Neuron (in vitro differentiated cells): ENCODE results near the gene PTGER4.
"Not testable (repeated sequence)": the region's sequence is repeated elsewhere in the genome, so short reads cannot be mapped to it uniquely, and the experiment has no call there.

Source experiments
- H2AFZ ChIP-seq: one replicate; pipeline ENCODE4 v1.6.1; 2013; ENCODE audit warnings: low read depth, mild to moderate bottlenecking, inconsistent platforms, low read length, moderate library complexity
- H3K27me3 ChIP-seq: one replicate; pipeline ENCODE4 v1.6.1; 2013; ENCODE audit warnings: low read length; ENCODE audit not compliant: insufficient read depth
- H3K36me3 ChIP-seq: one replicate; pipeline ENCODE4 v1.6.1; 2013; ENCODE audit warnings: low read length; ENCODE audit not compliant: insufficient read depth
- H3K4me1 ChIP-seq: one replicate; pipeline ENCODE4 v1.6.1; 2013; ENCODE audit warnings: low read length; ENCODE audit not compliant: insufficient read depth
- H3K4me3 ChIP-seq: 2 replicates; pipeline ENCODE4 v1.5.1; 2013; ENCODE audit warnings: mild to moderate bottlenecking, low read length, moderate library complexity
- H3K9me3 ChIP-seq: one replicate; pipeline ENCODE4 v1.6.1; 2013; ENCODE audit warnings: low read length

The PTGER4 gene

DNA sequence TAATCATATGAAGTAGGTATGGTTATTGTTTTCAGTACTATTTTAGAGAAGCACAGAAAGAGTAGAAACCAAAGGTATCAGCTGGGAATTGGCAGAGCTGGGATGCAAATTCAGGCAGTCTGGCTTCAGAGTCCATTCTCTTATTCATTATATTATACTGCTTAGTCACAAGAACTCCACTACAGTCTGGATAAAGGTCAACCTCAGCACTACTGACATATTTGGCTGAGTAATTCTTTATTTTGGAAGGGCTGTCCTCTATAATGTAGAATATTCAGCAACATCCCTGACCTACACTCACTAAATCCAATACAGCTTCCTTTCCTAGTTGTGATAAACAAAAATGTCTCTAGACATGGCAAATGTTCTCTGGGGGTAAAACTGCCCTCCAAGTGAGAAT, 37.6 kb downstream of the PTGER4 start:
- Histone ChIP-seq H3K36me3 (peaks cover 13% of the 10 kb centered on the region), H3K4me3 (no peak overlapping the region), H3K27me3 (no peaks in the 10 kb centered on the region), H3K4me1 (no peaks in the 10 kb centered on the region), H2AFZ (no peak overlapping the region), H3K9me3 (peaks cover 14% of the 10 kb centered on the region)

DNA sequence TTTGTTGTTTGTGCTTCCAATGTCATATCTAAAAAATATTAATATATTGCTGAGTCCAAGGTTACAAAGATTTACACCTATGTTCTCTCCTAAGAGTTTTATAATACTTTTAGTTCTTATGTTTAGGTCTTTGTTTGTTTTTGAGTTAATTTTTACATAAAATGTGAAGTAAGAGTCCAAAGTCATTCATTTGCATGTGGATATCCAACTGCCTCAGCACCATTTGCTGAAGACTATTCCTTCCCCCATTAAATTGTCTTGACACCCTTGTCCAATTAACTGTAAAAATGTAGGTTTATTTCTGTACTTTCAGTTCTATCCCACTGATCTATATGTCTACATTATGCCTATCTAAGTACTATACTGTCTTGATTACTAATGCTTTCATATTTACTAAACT, 40.4 kb downstream of the PTGER4 start:
- Histone ChIP-seq H2AFZ (no peak overlapping the region), H3K4me3 (no peak overlapping the region), H3K9me3 (peaks cover 17% of the 10 kb centered on the region), H3K36me3 (peaks cover 17% of the 10 kb centered on the region), H3K27me3 (no peaks in the 10 kb centered on the region), H3K4me1 (no peaks in the 10 kb centered on the region)

DNA sequence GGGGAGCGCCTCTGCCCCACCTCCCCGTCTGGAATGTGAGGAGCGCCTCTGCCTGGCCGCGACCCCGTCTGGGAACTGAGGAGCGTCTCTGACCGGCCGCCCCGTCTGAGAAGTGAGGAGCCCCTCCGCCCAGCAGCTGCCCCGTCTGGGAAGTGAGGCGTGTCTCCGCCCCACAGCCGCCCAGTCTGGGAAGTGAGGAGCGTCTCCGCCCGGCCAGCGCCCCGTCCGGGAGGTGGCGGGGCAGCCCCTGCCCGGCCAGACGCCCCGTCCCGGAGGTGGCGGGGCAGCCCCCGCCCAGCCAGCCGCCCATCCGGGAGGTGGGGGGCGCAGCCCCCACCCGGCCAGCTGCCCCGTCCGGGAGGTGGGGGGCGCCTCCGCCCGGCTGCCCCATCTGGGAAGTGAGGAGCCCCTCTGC, 42.8 kb downstream of the PTGER4 start:
- Histone ChIP-seq H3K36me3 (peaks cover 17% of the 10 kb centered on the region), H3K9me3 (peaks cover 18% of the 10 kb centered on the region)
- H3K4me3 ChIP-seq, H3K4me1 ChIP-seq, H3K27me3 ChIP-seq, H2AFZ ChIP-seq: not testable (repeated sequence)

DNA sequence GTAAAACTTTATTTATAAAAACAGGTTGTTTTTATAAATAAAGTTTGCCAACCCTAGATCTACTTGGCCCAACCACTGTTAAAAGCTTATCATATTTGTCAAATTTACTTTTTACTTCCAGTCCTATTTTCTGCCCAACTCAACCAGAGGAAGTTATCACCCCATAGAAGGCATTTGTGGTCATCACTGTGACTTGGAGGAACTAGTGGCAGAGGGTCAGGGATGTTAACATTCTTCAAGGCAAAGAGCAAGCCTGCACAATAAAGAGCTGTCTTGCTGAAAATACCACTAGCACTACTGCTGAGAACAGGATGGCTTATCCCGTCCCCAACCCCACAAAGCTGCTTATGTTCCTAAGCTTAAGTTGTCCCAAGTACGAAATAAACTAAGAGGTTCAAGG, 53.7 kb downstream of the PTGER4 start:
- Histone ChIP-seq H3K36me3 (peaks cover 2% of the 10 kb centered on the region), H3K4me1 (no peaks in the 10 kb centered on the region), H3K27me3 (no peaks in the 10 kb centered on the region), H3K9me3 (no peaks in the 10 kb centered on the region), H3K4me3 (no peak overlapping the region), H2AFZ (no peak overlapping the region)

DNA sequence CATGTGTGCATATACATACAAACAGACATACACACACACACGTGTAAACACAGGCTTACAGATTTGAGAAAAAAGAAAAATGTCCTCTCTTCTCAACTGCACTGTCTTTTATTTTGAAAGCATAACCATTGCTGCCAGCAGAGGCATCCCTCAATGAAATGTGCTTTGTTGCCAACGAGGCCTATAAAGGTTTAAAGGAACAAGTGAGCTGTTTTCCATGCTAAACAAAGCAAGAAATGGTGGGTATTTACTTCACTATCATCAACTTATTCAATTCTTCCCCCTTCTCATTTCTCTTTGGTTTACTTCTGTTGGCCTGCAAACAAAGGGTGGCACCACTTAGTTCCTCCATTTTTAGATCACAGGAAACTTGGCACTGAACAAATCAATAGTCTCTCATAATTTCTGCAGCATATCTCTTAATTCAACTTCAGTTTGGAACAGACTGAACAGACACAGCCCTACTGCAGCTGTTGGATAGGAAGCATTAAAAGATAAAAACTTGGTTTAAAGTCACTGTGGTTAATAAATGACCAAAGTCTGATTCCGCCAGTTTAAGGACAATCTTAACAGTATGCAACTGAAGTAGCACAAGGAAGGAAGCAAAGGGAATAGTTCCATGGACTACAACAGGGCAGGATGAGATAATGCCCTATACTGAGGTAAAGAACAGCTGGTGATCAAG, 54.3 kb downstream of the PTGER4 start:
- Histone ChIP-seq H2AFZ (no peak overlapping the region), H3K36me3 (peaks cover 2% of the 10 kb centered on the region), H3K4me3 (no peak overlapping the region), H3K9me3 (no peaks in the 10 kb centered on the region), H3K4me1 (no peaks in the 10 kb centered on the region), H3K27me3 (no peaks in the 10 kb centered on the region)

DNA sequence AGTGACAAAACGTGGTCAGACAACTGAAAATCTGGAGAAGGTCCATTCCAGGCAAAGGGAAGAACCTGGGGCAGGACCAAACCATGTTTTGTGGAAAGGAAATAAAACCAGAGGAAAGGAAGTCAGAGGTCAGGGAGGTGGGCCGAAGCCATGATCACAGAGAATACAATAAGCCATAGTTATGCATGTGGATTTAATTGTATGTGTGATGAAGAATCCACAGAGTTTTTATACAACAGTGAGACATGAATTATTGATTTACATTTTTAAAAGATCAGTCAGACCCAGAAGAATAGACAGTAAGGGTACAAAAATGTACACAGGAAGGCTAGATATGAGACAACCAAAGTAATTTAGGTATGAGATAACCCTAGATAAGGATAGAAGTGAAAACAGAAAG, 55.3 kb downstream of the PTGER4 start:
- Histone ChIP-seq H3K4me1 (no peaks in the 10 kb centered on the region), H3K36me3 (peaks cover 2% of the 10 kb centered on the region), H3K9me3 (no peaks in the 10 kb centered on the region), H3K27me3 (no peaks in the 10 kb centered on the region), H3K4me3 (no peak overlapping the region), H2AFZ (no peak overlapping the region)

DNA sequence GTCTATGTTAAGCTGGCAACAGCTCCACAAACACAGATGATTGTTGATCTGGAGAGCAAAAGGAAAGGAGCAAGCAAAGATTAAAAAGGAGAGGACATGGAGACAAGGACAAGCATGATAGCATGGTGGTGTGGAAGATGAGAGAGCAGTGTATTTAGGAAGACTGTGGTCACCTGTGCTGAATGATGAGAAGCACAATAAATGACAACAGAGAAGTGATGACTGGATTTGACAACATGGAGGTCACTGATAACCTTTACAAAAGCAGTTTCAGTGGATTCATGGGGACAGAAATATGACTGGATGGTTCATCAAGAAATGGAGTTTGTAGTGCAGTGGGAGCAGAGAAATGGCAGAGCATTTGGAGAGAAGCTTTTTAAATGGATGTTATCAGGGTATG, 55.9 kb downstream of the PTGER4 start:
- H3K4me1 ChIP-seq, result no peaks in the 10 kb centered on the region
- H3K4me3 ChIP-seq, result no peak overlapping the region
- peaks cover 3% of the 10 kb centered on the region for H3K9me3 ChIP-seq
- peaks cover 3% of the 10 kb centered on the region for H3K36me3 ChIP-seq
- H2AFZ ChIP-seq, result no peak overlapping the region
- H3K27me3 ChIP-seq, result no peaks in the 10 kb centered on the region

DNA sequence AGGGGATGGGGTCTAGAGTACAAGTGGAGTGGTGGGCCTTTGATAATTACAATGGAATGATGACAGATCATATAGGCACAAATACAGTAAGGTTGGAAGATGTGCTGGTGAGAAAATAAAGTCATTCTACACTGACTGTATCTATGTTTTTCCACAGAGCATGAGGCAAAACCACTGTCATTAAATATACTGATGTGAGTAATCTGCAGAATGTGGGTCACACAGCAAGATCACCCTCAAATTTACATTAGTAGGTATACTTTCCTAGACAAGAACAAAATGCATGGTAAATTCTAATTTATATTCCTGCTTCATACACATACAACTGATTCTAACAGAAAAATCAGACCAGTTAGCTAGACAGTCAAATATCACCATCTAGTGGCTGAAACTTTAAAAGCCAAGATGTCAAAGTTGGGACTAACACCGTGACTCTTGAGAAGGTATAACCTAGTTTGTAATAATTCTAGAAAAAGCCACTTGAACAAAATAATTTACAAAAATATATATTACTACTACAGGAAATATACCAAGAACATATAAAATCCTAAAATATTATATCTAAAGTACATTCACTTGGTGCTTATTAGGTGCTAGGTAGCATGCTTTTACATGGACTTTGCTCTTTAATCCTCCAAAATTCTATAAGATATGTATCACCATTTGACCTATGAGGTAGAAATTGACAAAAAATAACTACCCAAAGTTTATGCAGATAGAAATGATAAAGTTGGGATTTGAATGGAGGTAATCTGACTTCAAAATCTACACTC, 56.6 kb downstream of the PTGER4 start:
- H3K4me1 ChIP-seq, result no peaks in the 10 kb centered on the region
- H3K4me3 ChIP-seq, result no peak overlapping the region
- peaks cover 5% of the 10 kb centered on the region for H3K9me3 ChIP-seq
- H3K36me3 ChIP-seq, result peaks cover 6% of the 10 kb centered on the region
- no peaks in the 10 kb centered on the region for H3K27me3 ChIP-seq
- H2AFZ ChIP-seq, result no peak overlapping the region

DNA sequence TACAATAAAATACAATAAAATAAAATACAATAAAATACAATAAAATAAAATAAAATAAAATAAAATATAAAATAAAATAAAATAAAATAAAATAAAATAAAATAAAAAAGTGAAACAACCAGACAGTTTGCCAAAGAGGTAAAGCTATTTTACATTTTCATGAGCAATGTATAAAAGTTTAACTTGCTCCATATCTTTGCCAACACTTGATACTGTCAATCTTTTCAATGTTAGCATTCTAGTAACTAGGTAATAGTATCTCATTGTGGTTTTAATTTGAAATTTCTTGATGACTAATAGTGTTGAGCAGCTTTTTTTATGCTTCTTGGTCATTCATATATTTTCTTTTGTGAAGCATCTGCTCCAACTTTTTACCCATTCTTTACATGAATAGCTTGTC, 58.8 kb downstream of the PTGER4 start:
- H3K4me1 ChIP-seq, result no peaks in the 10 kb centered on the region
- H2AFZ ChIP-seq, result no peak overlapping the region
- H3K4me3 ChIP-seq, result no peak overlapping the region
- H3K36me3 ChIP-seq, result peaks cover 10% of the 10 kb centered on the region
- H3K27me3 ChIP-seq, result no peaks in the 10 kb centered on the region
- peaks cover 8% of the 10 kb centered on the region for H3K9me3 ChIP-seq
